IPS-NIHi11 (cell line): ENCODE data around the gene JMJD6.
A peak's percentile ranks its signal among the peaks of the same experiment; 100 is the strongest.
"Not testable (repeated sequence)": the region's sequence is repeated elsewhere in the genome, so short reads cannot be mapped to it uniquely, and the experiment has no call there.

ENCODE experiments used
- DNase-seq: peaks from one replicate; pipeline ENCODE4 v3.0.0; 2012; ENCODE audit warnings: mixed read lengths, low spot score

The JMJD6 gene

GRCh38 chr17:76716146-76716838, 10.1 kb downstream of the JMJD6 start:
- no peak for DNase-seq

DNA sequence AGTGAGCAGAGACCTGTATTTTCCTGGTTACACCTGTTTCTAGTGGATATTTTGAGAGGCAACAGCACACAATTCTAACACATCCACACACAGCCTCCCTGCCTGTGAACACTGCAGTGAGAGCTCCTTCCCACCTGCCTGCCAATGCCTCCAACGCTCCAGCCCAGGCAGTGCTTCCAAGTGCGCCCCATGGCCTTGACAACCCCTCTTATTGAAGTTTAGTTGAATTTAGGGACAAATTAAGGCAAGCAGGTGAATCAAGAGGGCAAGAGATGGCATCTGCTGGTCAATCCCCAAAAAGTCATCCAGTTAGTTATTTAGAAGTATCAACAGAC, 10.9 kb downstream of the JMJD6 start:
- no peak for DNase-seq

DNA sequence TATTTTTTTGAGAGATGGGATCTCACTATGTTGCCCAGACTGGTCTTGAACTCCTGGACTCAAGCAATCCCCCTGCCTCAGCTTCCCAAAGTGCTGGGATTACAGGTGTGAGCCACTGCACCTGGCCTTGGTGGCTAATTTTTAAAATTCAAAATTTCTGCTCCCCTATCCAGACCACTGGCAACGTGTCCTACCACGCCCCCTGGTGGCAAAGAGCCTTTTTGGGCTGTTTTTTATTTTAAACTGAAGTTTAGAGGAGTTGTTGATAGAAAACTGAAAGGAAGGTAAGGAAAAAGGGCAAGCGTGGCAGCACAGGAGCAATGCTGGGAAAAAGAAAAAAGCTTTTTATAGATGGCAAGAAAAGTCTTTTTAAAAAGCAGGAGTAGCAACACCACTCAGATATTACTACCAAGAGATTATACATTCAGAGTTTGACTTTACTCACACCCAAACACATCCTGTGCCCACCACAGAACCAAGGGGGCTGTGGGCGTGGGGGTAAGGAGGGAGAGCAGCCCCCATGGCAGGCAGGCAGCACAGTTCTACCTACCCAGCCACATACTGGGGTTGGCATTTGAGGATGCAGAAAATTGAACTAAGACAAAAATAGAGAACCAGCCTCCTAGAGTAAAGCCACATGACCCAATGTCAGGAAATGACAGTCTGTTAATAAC, 11.4 kb downstream of the JMJD6 start:
- peak; percentile 48 for DNase-seq

GRCh38 chr17:76714336-76714735, 12.1 kb downstream of the JMJD6 start:
- DNase-seq, result no peak

DNA sequence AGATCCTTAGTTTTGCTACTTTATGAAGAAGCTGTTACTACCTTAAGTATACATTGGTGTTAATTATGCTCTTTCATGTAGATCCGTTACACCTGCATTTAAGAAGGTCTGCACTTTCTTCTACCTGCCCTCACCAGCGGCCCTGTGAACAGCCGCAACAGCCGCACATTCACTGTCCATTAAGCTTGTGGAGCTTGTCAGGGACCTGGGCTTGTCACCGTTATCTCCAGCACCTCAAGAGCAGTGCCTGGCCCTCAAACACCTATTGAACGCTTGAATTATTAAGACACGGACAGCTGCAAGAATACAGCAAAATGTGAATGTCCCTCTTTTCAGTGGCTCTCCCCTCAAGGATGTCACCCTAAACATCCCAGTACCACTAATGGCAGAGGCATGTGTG, 12.6 kb downstream of the JMJD6 start:
- no peak for DNase-seq

GRCh38 chr17:76712321-76712720, 14.1 kb downstream of the JMJD6 start:
- DNase-seq, result not testable (repeated sequence)

- peak; percentile 85 for DNase-seq
Observed at GRCh38 chr17:76710863-76711611, 15.4 kb downstream of the JMJD6 start, which contains the start of gene MXRA7. MXRA7 (minus strand) TSS chr17:76710965; CDS start chr17:76710946, 19 bp downstream.

DNA sequence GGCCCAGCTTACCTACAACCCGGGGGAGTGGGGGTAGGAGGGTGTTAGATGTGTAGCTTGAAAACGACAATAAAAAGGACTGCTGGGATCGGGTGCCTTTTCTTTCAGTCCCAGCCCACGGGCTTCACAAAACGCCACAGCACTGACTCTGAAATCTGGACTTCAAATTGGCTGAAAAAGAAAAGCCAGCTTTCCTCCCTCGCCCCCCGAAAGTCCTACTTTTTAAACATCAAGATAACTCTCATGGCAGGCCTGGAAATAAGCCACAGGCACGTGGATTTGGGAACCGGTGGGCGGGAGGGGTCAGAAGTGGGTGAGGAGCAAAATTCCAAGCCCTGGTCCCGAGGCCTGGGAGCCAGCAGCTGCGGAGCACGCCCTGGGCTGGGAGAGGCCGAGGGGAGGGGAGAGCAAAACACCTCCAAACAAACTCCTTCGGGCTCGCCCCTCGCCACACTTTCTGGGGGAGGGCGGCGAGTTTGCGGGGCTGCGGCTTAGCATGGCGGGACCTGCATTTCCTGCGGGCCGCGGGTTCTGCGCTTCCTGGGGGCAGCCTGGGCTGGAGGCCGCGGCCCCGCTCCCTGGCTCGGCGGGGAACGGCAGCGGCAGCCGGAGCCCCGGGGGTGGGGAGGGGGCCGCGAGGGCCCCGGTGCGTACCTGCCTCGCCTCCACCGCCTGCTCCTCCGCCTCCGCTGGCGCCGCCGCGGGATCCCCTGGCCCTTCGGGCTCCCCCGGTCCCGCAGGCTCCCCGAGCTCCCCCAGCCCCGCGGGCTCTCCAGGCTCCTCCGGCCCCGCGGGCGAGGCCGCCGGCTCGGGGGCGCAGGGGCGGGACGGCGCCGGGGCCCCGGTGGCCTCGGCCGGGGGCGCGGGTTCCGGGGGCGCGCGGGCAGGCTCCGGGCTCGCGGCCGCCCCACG, 16.2 kb downstream of the JMJD6 start:
- DNase-seq, result peak; percentile 57

DNA sequence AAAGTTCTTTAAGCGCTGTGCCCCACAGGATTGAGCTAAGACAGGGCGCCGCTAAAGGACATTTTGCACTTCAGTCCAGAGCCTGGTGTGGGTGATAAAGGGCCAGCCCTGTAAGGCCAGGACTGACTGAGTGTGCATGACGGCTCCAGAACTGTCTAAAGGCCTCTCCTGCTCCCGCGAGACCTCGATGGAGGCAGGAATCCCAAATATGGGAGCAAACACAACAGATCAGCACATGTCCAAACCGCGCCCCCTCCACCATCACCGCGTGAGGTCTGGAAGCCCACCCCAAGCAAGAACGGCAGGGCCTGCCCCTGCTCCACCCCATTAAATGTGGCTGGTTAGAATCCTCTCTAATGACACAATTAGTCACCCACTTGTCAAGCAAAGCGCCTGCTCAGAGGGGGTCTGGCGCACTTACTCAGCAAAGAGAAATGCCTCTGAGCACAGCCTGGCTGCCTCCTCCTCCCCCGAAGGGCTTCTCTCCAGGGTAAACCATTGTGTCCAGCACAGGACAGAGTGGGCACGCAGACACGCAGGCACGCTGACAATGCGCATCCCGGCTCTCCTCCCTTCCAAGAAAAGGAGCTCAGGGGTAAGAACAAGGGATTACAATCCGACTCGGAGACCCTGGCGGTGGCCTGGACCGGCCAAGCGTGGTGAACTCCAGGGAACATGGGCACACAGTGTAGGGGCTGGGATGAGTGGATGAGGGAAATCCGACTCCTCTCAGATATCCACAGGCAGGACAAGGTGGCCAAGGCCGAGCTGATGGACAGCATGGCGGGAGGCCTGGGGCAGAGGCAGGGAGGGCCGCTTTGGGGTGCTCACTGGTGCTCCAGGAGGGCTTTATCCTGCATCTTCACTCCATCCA, 17.1 kb downstream of the JMJD6 start:
- peak; percentile 43 for DNase-seq

GRCh38 chr17:76707985-76708807, 18.2 kb downstream of the JMJD6 start:
- peak; percentile 79 for DNase-seq

DNA sequence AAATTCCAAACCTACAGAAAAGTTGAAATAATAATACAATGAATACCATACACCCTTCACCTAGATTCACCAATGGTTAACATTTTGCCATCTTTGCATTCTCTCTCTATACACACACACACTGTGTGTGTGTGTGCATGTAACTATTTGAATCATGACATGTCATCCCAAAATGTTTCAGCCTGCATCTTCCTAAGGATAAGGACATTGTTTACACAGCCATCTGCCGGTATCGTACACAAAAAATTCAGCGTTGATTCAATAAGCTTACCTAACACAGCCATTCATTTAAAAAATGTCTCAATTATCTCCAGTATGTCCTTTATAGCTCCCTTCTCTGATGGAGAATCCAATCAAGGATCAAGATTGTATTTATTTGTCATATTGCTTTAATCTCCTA, 19.6 kb downstream of the JMJD6 start:
- DNase-seq, result no peak

DNA sequence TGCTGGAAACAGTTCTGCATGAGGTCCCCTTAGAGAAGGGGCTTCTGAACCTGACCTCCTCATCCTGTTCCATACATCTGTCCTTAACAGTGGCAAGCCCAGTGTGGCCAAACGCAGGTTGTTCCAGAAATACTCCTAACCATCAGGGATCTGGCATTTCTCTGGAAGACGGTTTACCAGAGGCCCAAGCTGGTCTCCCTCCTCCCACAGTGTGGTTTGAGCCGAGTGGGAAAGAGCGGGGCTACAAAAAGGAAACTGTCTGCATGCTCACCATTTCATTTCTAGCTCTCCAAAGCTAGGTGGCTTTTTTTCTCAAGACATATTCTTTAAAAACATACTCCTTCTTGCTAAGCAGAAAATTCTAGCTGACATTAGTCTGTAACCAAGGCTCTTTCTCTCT, 21.6 kb downstream of the JMJD6 start:
- DNase-seq, result no peak

- DNase-seq, result no peak
Observed at GRCh38 chr17:76702941-76703637, 23.3 kb downstream of the JMJD6 start.

DNA sequence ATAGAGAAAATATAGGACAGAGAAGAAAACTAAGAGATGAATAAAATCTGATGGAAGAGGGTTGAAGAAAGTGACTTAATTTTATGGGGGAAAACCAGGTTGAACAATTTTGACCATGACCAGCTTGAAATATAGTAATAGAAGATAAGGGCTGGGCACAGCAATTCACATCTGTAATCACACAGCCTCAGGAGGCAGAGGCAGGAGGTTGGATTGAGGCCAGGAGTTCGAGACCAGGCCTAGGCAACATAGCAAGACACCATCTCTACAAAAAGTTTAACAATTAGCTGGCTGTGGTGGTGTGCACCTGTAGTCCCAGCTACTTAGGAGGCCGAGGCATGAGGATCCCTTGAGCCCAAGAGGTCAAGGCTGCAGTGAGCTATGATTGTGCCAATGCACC, 24.3 kb downstream of the JMJD6 start:
- DNase-seq, result no peak

- DNase-seq, result no peak
Observed at GRCh38 chr17:76701471-76701967, 24.9 kb downstream of the JMJD6 start.

DNA sequence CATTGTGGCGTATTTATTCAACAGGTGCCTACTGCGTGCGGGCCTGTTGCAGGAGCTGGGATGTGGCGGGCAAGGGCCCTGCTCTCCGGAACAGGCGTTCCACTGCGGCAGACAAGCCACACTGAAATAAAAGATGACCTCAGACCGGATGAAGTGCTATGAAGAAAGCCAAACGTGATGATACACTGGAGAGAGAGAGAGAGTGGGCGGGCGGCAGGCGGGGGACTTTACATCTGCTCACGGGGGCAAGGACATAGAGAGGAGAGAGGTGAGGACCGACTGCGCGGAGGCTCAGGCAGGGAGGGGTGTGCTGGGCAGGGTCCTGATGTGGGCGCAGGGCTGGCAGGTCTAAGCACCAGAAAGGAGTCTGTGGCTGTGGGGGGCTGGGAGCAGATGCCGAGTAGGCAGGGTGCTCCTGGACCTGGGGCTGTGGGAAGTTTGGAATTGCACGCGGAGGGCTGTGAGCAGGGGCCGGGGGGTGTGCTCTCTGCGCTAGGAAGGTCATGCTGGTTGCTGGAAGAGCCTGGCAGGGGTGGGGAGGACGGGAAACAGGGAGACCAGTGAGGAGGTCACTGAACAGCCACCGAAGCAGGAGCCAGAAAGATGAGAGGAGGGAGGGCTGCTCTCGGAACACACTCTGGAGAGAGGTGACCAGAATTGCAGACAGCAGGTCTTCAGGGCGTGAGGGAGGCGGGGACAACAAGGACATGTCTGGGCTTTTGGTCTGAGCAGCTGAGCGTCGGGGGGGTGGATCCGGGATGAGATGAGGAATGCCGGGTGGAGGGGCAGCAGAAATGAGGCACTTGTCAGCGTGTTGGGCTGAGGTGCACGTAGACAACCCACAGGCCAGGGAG, 25.6 kb downstream of the JMJD6 start:
- peak; percentile 68 for DNase-seq

DNA sequence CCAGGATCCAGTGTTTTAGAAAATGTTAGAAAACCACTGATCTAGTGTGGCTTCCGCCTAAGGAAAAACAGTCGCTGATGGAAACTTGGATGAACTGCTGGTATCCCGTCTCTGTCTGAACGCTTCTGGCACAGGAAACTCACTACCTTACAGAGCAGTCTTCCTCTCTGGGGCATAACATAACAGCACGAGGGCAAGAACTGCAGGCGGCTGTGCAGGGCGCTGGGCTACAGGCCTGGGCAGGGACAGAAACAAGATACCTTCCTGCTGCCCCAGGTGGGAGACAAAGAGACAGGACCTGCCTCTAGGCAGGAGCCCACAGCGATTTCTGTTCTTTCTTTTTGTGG, 26.2 kb downstream of the JMJD6 start:
- DNase-seq, result no peak

DNA sequence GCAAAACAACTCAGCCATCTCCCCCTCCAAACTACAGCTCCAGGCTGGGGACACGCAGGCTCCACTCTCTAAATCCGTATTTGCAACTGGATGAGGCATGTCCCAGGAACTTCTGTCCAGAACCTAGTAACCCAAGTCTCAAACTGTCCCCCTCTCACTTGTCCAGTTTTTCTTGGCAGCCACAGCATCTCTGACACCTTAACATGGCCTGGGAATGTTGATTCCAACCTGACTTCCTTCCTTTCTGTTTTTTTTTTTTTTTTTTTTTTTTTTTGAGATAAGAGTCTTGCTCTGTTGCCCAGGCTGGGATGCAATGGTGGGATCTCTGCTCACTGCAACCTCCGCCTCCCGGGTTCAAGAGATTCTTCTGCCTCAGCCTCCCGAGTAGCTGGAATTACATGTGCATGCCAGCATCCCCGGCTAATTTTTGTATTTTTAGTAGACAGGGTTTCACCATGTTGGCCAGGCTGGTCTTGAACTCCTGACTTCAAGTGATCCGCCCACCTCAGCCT, 27.9 kb downstream of the JMJD6 start:
- not testable (repeated sequence) for DNase-seq
